Ishikawa (cell line): ENCODE data around the gene UHRF2.

Experiments
- CREB1 ChIP-seq: IDR thresholded peaks from 2 replicates; pipeline ENCODE4 v1.6.1; 2012; ENCODE audit warnings: low read depth
- EGR1 ChIP-seq: IDR thresholded peaks from 2 replicates; pipeline ENCODE4 v1.6.1; 2012
- EP300 ChIP-seq: IDR thresholded peaks from 2 replicates; pipeline ENCODE4 v1.6.1; 2012; ENCODE audit warnings: borderline replicate concordance
- MAX ChIP-seq: IDR thresholded peaks from 2 replicates; pipeline ENCODE4 v1.6.1; 2012
- NFIC ChIP-seq: IDR thresholded peaks from 2 replicates; pipeline ENCODE4 v1.6.1; 2012
- RAD21 ChIP-seq: IDR thresholded peaks from 2 replicates; pipeline ENCODE4 v1.6.1; 2012; ENCODE audit warnings: low read depth
- REST ChIP-seq: IDR thresholded peaks from 2 replicates; pipeline ENCODE4 v1.6.1; 2012; ENCODE audit warnings: low read depth, mild to moderate bottlenecking
- TAF1 ChIP-seq: IDR thresholded peaks from 2 replicates; pipeline ENCODE4 v1.6.1; 2012; ENCODE audit warnings: low read depth, mild to moderate bottlenecking
- TCF12 ChIP-seq: IDR thresholded peaks from 2 replicates; pipeline ENCODE4 v1.6.1; 2012; ENCODE audit warnings: low read depth
- USF1 ChIP-seq: IDR thresholded peaks from 2 replicates; pipeline ENCODE4 v1.6.1; 2012
- YY1 ChIP-seq: IDR thresholded peaks from 2 replicates; pipeline ENCODE4 v1.6.1; 2012; ENCODE audit warnings: low read depth
- ZBTB7A ChIP-seq: IDR thresholded peaks from 2 replicates; pipeline ENCODE4 v1.6.1; 2012; ENCODE audit warnings: low read depth

GRCh38 chr9:6417186-6417585 lies 4.2 kb downstream of the UHRF2 start:
- TF ChIP-seq YY1 (no peak), USF1 (no peak), EP300 (no peak), NFIC (no peak), EGR1 (no peak), MAX (no peak), TAF1 (no peak), ZBTB7A (no peak), CREB1 (no peak), REST (no peak), RAD21 (no peak), TCF12 (no peak)
